ENCODE results near the gene ATP6V0A4.

ATP6V0A4 gene

DNA sequence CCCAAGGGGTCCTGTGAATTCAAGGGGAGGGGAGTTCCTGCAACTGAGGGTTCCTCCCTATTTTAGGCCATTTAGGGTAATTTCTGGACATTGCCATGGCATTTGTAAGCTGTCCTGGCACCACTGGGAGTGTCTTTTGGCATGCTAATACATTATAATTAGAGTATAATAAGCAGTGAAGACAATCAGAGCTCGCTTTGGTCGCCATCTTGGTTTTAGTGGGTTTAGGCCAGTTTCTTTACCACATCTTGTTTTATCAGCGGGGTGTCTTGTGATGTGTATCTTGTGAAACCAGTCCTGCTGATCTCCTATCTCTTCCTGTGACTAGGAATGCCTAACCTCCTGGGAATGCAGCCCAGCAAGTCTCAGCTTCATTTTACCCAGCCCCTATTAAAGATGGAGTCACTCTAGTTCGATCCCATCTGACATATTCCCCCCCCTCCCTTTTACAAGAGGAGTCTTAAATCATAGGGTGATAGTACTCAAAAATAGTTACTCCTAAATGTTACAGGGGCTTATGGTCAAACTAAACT, 140.1 kb downstream of the ATP6V0A4 start:
- H3K9me3 Mint-ChIP-seq: peaks cover 45% of the 10 kb centered on the region

DNA sequence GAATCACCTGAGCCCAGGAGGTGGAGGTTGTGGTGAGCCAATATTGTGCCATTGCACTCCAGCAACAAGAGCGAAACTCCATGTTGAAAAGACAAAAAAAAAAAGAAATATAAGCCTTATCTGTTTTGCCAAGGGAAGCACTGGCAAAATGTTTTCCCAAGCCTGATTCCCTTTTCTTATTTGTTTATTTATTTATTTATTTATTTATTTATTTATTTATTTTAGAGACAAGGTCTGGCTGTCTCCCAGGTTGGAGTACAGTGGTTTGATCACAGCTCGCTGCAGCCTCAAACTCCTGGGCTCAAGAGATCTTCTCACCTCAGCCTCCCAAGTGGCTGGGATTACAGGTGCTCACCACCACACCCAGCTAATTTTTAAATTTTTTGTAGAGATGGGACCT, 141.0 kb downstream of the ATP6V0A4 start:
- H3K27ac Mint-ChIP-seq: no peak overlapping the region
- no peak for DNase-seq
- no peak overlapping the region for H3K4me3 Mint-ChIP-seq
- peaks cover 49% of the 10 kb centered on the region for H3K9me3 Mint-ChIP-seq
- TF ChIP-seq, protein P1, sequence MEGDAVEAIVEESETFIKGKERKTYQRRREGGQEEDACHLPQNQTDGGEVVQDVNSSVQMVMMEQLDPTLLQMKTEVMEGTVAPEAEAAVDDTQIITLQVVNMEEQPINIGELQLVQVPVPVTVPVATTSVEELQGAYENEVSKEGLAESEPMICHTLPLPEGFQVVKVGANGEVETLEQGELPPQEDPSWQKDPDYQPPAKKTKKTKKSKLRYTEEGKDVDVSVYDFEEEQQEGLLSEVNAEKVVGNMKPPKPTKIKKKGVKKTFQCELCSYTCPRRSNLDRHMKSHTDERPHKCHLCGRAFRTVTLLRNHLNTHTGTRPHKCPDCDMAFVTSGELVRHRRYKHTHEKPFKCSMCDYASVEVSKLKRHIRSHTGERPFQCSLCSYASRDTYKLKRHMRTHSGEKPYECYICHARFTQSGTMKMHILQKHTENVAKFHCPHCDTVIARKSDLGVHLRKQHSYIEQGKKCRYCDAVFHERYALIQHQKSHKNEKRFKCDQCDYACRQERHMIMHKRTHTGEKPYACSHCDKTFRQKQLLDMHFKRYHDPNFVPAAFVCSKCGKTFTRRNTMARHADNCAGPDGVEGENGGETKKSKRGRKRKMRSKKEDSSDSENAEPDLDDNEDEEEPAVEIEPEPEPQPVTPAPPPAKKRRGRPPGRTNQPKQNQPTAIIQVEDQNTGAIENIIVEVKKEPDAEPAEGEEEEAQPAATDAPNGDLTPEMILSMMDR (IDR thresholded peaks at IDR 0.05): no peak
- peaks cover 26% of the 10 kb centered on the region for H3K4me1 Mint-ChIP-seq
- peaks cover 2% of the 10 kb centered on the region for H3K27me3 Mint-ChIP-seq (ENCODE audit: low read depth, poor library complexity)
- peaks cover 4% of the 10 kb centered on the region for H3K36me3 Mint-ChIP-seq (ENCODE audit: low read depth)

More for the DNA sequence above, 140.1 kb downstream of the ATP6V0A4 start:
- Mint-ChIP-seq H3K4me1 (peaks cover 36% of the 10 kb centered on the region), H3K27me3 (ENCODE audit: low read depth, poor library complexity) (peaks cover 2% of the 10 kb centered on the region), H3K36me3 (ENCODE audit: low read depth) (peaks cover 2% of the 10 kb centered on the region), H3K27ac (no peak overlapping the region), H3K4me3 (no peak overlapping the region)
- TF ChIP-seq, protein P1 (IDR thresholded peaks at IDR 0.05): no peak
- DNase-seq: no peak

Measured in nephron progenitor cell (in vitro differentiated cells).